Thyroid gland (tissue), 4 donors: ENCODE measurements around the gene ETV6.

Experiments
- CTCF ChIP-seq, 6 experiments: fragments of 200-600 bp in 3 of 6; fragments of 450-650 bp in 3 of 6; sonication (generic) in 3 of 6; IDR thresholded peaks; one replicate each; pipeline ENCODE4 v1.5.1; 2016 to 2019; ENCODE audit warnings: antibody characterized with exemption in 6 of 6, mild to moderate bottlenecking in 2 of 6, inconsistent platforms in 1 of 6, moderate library complexity in 1 of 6
- POLR2A ChIP-seq, 2 donors: fragments of 450-650 bp; IDR thresholded peaks; one replicate each; pipeline ENCODE4 v1.6.1; 2017; ENCODE audit warnings: antibody characterized with exemption in 2 of 2, mild to moderate bottlenecking in 2 of 2, moderate library complexity in 1 of 2

DNA sequence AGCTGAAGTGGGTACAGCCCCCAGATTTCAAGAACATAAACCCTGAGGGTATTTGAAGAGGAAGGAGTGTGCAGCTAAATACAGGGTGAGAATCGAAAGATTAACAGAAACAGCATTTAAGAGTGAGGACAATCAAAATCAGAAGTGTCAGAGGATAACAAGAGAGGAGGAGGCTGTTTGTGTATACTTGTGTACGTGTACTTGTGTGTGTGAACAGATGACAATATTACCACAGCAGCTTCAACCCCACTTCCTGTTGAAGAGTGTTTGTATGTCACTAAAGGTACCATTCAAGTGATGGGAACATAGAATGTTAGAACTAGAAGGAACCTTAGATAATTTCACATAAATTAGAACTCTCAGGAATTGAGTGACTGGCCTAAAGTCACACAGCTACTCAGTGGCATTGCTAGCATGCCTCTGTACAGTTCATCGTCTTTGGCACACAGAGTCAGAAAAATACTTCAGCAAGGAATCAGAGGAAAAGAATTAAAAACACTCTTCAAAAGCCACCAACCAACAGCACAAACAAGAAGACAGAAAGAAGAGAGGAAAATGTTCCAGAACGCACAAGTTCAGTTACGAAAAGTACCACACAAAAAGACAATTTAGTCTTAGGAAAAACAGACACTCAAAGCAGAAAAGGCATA is 256.9 kb downstream of the ETV6 start:
- TF ChIP-seq CTCF (IDR thresholded peaks at IDR 0.05): no peak
- TF ChIP-seq POLR2A (IDR thresholded peaks at IDR 0.05): no peak
